Transverse colon (tissue), 4 donors: ENCODE measurements around the gene PPP1R14C. TPM values are rescaled to one million over a fixed set of nuclear protein-coding genes. Genes with fewer than 3 reads are reported as not detected.

Experiments used
- DNase-seq: peaks from one replicate; pipeline ENCODE4 v3.0.0-alpha.2; 2019
- H3K27ac ChIP-seq, 4 donors: fragments of 200-600 bp; sonication (generic); 2 replicates each; pipeline ENCODE4 v1.5.1; 2016 to 2018; ENCODE audit warnings: inconsistent platforms in 4 of 4
- H3K27me3 ChIP-seq: fragments of 200-600 bp; sonication (generic); 2 replicates; pipeline ENCODE4 v1.5.1; 2017; ENCODE audit warnings: inconsistent platforms
- H3K36me3 ChIP-seq, 4 donors: fragments of 200-600 bp; sonication (generic); 2 replicates each; pipeline ENCODE4 v1.5.1; 2017 to 2019; ENCODE audit warnings: inconsistent platforms in 4 of 4
- H3K4me1 ChIP-seq, 4 donors: fragments of 200-600 bp; sonication (generic); 2 replicates each; pipeline ENCODE4 v1.5.1; 2017 to 2020; ENCODE audit warnings: inconsistent platforms in 4 of 4
- H3K4me3 ChIP-seq, 4 donors: fragments of 200-600 bp; sonication (generic); 1 replicate in 1 of 4; 2 replicates in 3 of 4; pipeline versions ENCODE4 v1.5.1 to v1.6.1; 2017 to 2019; ENCODE audit warnings: inconsistent platforms in 4 of 4
- H3K9me3 ChIP-seq, 2 donors: fragments of 200-600 bp; sonication (generic); 2 replicates each; pipeline ENCODE4 v1.5.1; 2017 to 2019; ENCODE audit warnings: inconsistent platforms in 2 of 2
- CTCF ChIP-seq, 5 experiments: fragments of 200-600 bp in 3 of 5; fragments of 450-650 bp in 2 of 5; sonication (generic) in 3 of 5; IDR thresholded peaks; 1 replicate in 2 of 5; 2 replicates in 3 of 5; pipeline ENCODE4 v1.5.1; 2016 to 2017; ENCODE audit warnings: antibody characterized with exemption in 5 of 5, inconsistent platforms in 3 of 5, mild to moderate bottlenecking in 2 of 5, moderate library complexity in 1 of 5
- EP300 ChIP-seq: sonication (generic); formaldehyde crosslinking; IDR thresholded peaks from one replicate; pipeline ENCODE4 v1.6.1; 2017; ENCODE audit warnings: antibody characterized with exemption, low read depth
- POLR2A ChIP-seq: fragments of 450-650 bp; IDR thresholded peaks from one replicate; pipeline ENCODE4 v1.6.1; 2016; ENCODE audit warnings: antibody characterized with exemption, mild to moderate bottlenecking, moderate library complexity
- POLR2AphosphoS5 ChIP-seq, 3 donors: sonication (generic); formaldehyde crosslinking; IDR thresholded peaks; one replicate each; pipeline ENCODE4 v1.6.1; 2016; ENCODE audit warnings: antibody characterized with exemption in 3 of 3
- whole genome bisulfite sequencing, 2 donors: methylation state at CpG; one replicate each; pipeline ENCODE4 v1.1.5; 2018; ENCODE audit warnings: low coverage in 1 of 2; 5-methylcytosine and 5-hydroxymethylcytosine counted together
- in situ Hi-C, 4 donors: fragments of 200-750 bp; cut with MboI; loops; one replicate each; pipeline versions ENCODE4 v1.15.0 to v1.15.1; 2017; ENCODE audit warnings: low sequenced_read_pairs in 3 of 4, low pct_ligation_motif_present in 1 of 4, low pct_unique_long_range_greater_than_20kb in 1 of 4
- intact Hi-C: fragments of 100-400 bp; cut with DNase I; formaldehyde crosslinking; loops from one replicate; pipeline ENCODE4 v1.15.1; 2023; ENCODE audit warnings: low total_unique reads
- total RNA-seq, 4 donors: library from RNA; depleted of rRNA; stranded (reverse); fragments of >200 nt; gene quantifications; one replicate each; pipeline ENCODE4 v1.1.0, GENCODE V29; 2016

PPP1R14C gene
- total RNA-seq, 4 donors from 2014 or later: 1.2 to 64.5 (median 38.8) TPM

DNA sequence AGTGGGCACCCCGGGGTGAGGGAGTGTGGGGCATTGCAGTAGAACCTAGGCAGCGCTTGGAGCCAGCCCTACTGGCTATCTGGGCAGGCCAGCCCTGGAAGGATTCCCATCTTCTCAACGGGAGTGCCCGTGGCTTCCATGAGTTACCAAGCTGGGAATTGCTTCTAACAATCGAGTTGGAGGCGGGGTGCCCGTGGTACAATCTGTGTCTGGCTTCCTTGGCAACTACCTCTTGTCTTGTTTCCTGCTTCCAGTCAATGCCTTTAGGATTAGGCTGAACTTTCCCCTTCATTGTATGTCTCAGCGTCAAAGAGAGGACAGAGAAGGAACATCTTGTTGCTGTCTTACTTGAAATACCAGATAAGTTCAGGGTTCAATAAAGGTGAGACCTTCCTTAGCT, 33.3 kb downstream of the PPP1R14C start:
- TF ChIP-seq POLR2A (no peak), EP300 (peak; percentile 31), POLR2AphosphoS5 (IDR thresholded peaks at IDR 0.05) (peak in 2 of 3 donors; percentile 45 to 66), CTCF (IDR thresholded peaks at IDR 0.05) (no peak)
- H3K27me3 ChIP-seq: no peaks in the 10 kb centered on the region
- no peaks in the 10 kb centered on the region for H3K9me3 ChIP-seq
- WGBS, 2 donors: 60 to 71% methylated on average over 1 to 8 of the region's 8 CpGs
- peak; percentile 86 for DNase-seq
- intact Hi-C loops: no loop called here
- in situ Hi-C loops: no loop called here
- no peaks in the 10 kb centered on the region for H3K36me3 ChIP-seq
- H3K27ac ChIP-seq: peak overlapping the region; percentile 76 to 82 (median 80)
- H3K4me1 ChIP-seq: peaks cover 17 to 36% (median 30%) of the 10 kb centered on the region in 4 donors
- no peak overlapping the region for H3K4me3 ChIP-seq

- no peak for DNase-seq
- in situ Hi-C loops (no loop called here), intact Hi-C loops (no loop called here)
- no peaks in the 10 kb centered on the region for H3K36me3 ChIP-seq
- peaks cover 17 to 36% (median 30%) of the 10 kb centered on the region in 4 donors for H3K4me1 ChIP-seq
- WGBS, 2 donors: 54% methylated on average over 8 of the region's 8 CpGs; no CpG with 5 or more reads in 1 of the 2 donors
- no peaks in the 10 kb centered on the region for H3K9me3 ChIP-seq
- no peak for TF ChIP-seq CTCF (IDR thresholded peaks at IDR 0.05)
- TF ChIP-seq POLR2AphosphoS5 (IDR thresholded peaks at IDR 0.05): no peak
- no peak for TF ChIP-seq EP300
- TF ChIP-seq POLR2A: no peak
- no peak overlapping the region for H3K4me3 ChIP-seq
- peak overlapping the region; percentile 76 to 82 (median 80) for H3K27ac ChIP-seq
- H3K27me3 ChIP-seq: no peaks in the 10 kb centered on the region
Measured at GRCh38 chr6:150176659-150177058, 33.8 kb downstream of the PPP1R14C start.

- Histone ChIP-seq H3K27me3 (no peaks in the 10 kb centered on the region), H3K9me3 (no peaks in the 10 kb centered on the region), H3K36me3 (no peaks in the 10 kb centered on the region), H3K4me1 (peaks cover 17 to 36% (median 30%) of the 10 kb centered on the region in 4 donors), H3K27ac (peak overlapping the region; percentile 76 to 82 (median 80)), H3K4me3 (no peak overlapping the region)
- TF ChIP-seq EP300 (no peak), POLR2AphosphoS5 (IDR thresholded peaks at IDR 0.05) (no peak), POLR2A (no peak), CTCF (IDR thresholded peaks at IDR 0.05) (no peak)
- 75 to 100% methylated on average over 1 to 11 of the region's 11 CpGs for WGBS, 2 donors
- no peak for DNase-seq
- intact Hi-C loops (no loop called here), in situ Hi-C loops (no loop called here)
Measured at GRCh38 chr6:150177259-150177951, 34.6 kb downstream of the PPP1R14C start.

DNA sequence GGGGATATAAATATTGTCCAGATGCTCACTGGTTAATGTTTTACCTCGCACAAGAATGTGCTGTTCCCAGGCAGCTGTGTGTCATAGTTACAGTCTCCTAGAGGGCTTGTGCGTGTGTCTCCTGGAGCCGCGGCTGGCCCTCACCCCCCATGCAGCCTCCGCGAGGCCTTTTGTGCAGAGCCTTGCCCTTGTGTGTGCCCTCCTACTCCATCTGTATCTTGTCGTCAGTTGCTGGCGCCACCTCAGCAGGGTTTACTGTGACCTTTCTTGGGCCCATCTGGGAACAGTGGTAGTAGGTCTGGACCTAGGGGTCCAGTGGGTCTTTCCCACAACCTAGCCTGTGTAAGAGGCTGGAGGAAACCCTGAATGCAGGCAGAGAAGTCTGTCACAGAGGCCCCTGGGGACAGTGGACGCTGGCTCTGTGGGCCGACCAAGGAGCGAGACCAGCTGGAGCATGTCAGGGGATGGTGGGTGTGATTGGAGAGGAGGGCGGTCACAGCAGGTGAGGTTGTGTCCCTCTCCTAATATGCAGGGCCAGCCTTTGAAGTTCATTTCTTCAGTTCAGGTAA, 35.2 kb downstream of the PPP1R14C start:
- H3K4me1 ChIP-seq: peaks cover 17 to 39% (median 30%) of the 10 kb centered on the region in 4 donors
- DNase-seq: peak; percentile 52
- peak in 1 of 5 experiments; percentile 12 for TF ChIP-seq CTCF (IDR thresholded peaks at IDR 0.05)
- TF ChIP-seq EP300: no peak
- TF ChIP-seq POLR2AphosphoS5 (IDR thresholded peaks at IDR 0.05): peak in 2 of 3 donors; percentile 16 to 42
- TF ChIP-seq POLR2A: no peak
- in situ Hi-C loops: no loop called here
- no peaks in the 10 kb centered on the region for H3K9me3 ChIP-seq
- WGBS, 2 donors: 63% methylated on average over 12 of the region's 12 CpGs; no CpG with 5 or more reads in 1 of the 2 donors
- H3K36me3 ChIP-seq: no peaks in the 10 kb centered on the region
- no peak overlapping the region for H3K4me3 ChIP-seq
- peak overlapping the region; percentile 76 to 82 (median 80) for H3K27ac ChIP-seq
- intact Hi-C loops: no loop called here
- no peaks in the 10 kb centered on the region for H3K27me3 ChIP-seq
